K562 (cell line): Measurements from ENCODE around the gene TMC8. TPM values are rescaled to one million over a fixed set of nuclear protein-coding genes. Genes with fewer than 3 reads are reported as not detected.

Experiments used
- BRD9 ChIP-seq: fragments of 450-650 bp; IDR thresholded peaks from 2 replicates; pipeline ENCODE4 v1.6.1; 2018; ENCODE audit warnings: low read depth; ENCODE audit not compliant: partially characterized antibody
- CBFA2T3 ChIP-seq: fragments of 450-650 bp; IDR thresholded peaks from 2 replicates; pipeline ENCODE4 v1.6.1; 2017
- CREM ChIP-seq: IDR thresholded peaks from 2 replicates; pipeline ENCODE4 v1.6.1; 2014; ENCODE audit warnings: antibody characterized with exemption, low read depth
- CSDE1 ChIP-seq, 2 experiments: fragments of 450-650 bp; IDR thresholded peaks; 2 replicates each; pipeline ENCODE4 v1.6.1; 2016; ENCODE audit warnings: mild to moderate bottlenecking in 1 of 2
- CXXC5 ChIP-seq: fragments of 250-450 bp; sonication (Bioruptor Pico); IDR thresholded peaks from 2 replicates; pipeline ENCODE4 v1.8.0; 2022; ENCODE audit warnings: inconsistent platforms, mild to moderate bottlenecking, moderate library complexity
- FUS ChIP-seq: fragments of 200-400 bp; formaldehyde crosslinking; optimal IDR thresholded peaks from 2 replicates; pipeline ENCODE3; 2017; ENCODE audit warnings: low read depth, low read length
- GATAD2B ChIP-seq: fragments of 450-650 bp; IDR thresholded peaks from 2 replicates; pipeline ENCODE4 v1.6.1; 2017; ENCODE audit warnings: mild to moderate bottlenecking, borderline replicate concordance
- HDAC1 ChIP-seq, 2 experiments: fragments of 450-650 bp; IDR thresholded peaks; 2 replicates each; pipeline ENCODE4 v1.6.1; 2016 to 2017; ENCODE audit warnings: inconsistent platforms in 1 of 2, mild to moderate bottlenecking in 1 of 2, moderate library complexity in 1 of 2
- HOMEZ ChIP-seq: fragments of 250-450 bp; sonication (Bioruptor Pico); IDR thresholded peaks from 2 replicates; pipeline ENCODE4 v1.4.0; 2020; ENCODE audit warnings: mild to moderate bottlenecking, moderate library complexity
- LEF1 ChIP-seq: fragments of 450-650 bp; IDR thresholded peaks from 2 replicates; pipeline ENCODE4 v1.6.1; 2016; ENCODE audit warnings: mild to moderate bottlenecking
- MBD1 ChIP-seq: fragments of 250-450 bp; sonication (Bioruptor Pico); IDR thresholded peaks from 2 replicates; pipeline ENCODE4 v1.8.0; 2022; ENCODE audit warnings: inconsistent platforms
- MXI1 ChIP-seq: IDR thresholded peaks from 2 replicates; pipeline ENCODE4 v1.6.1; 2011; ENCODE audit warnings: low read depth, mild to moderate bottlenecking, improper control_type of control experiment, low read length
- NFE2 ChIP-seq: IDR thresholded peaks from 2 replicates; pipeline ENCODE4 v1.6.1; 2014; ENCODE audit warnings: antibody characterized with exemption, low read depth
- POLR2AphosphoS5 ChIP-seq: IDR thresholded peaks from 2 replicates; pipeline ENCODE4 v1.6.1; 2011; ENCODE audit warnings: mild to moderate bottlenecking, low read depth, low read length, moderate library complexity; ENCODE audit not compliant: control insufficient read depth, insufficient read depth
- POU5F1 ChIP-seq: fragments of 150-350 bp; IDR thresholded peaks from 2 replicates; pipeline ENCODE4 v1.6.1; 2014; ENCODE audit warnings: borderline replicate concordance, low read length, low read depth, mild to moderate bottlenecking; ENCODE audit not compliant: partially characterized antibody
- RAD51 ChIP-seq: fragments of 450-650 bp; IDR thresholded peaks from 2 replicates; pipeline ENCODE4 v1.7.1; 2016; ENCODE audit warnings: low read depth, mild to moderate bottlenecking, borderline replicate concordance
- SIN3A ChIP-seq, 2 experiments: fragments of 150-350 bp in 1 of 2; IDR thresholded peaks; 2 replicates each; pipeline ENCODE4 v1.6.1; 2011 to 2016; ENCODE audit warnings: borderline replicate concordance in 2 of 2, low read depth in 2 of 2, low read length in 2 of 2, mild to moderate bottlenecking in 2 of 2, moderate library complexity in 2 of 2; ENCODE audit not compliant: control insufficient read depth in 1 of 2
- TCF15 ChIP-seq: fragments of 250-450 bp; sonication (Bioruptor Pico); IDR thresholded peaks from 2 replicates; pipeline ENCODE4 v1.8.0; 2022; ENCODE audit warnings: moderate library complexity, mild to moderate bottlenecking, inconsistent platforms
- TCF7 ChIP-seq: sonication (generic); IDR thresholded peaks from 2 replicates; pipeline ENCODE4 v1.6.1; 2016; ENCODE audit warnings: antibody characterized with exemption, borderline replicate concordance
- TRIM24 ChIP-seq, 2 experiments: fragments of 450-650 bp; IDR thresholded peaks; 2 replicates each; pipeline ENCODE4 v1.6.1; 2016
- ZFX ChIP-seq: sonication (generic); formaldehyde crosslinking; IDR thresholded peaks from 2 replicates; pipeline ENCODE4 v1.8.0; 2022; ENCODE audit warnings: mild to moderate bottlenecking, missing genetic modification reagents, moderate library complexity
- ZNF551 ChIP-seq: fragments of 250-450 bp; sonication (Bioruptor Pico); IDR thresholded peaks from 2 replicates; pipeline ENCODE4 v1.5.0; 2021; ENCODE audit warnings: mild to moderate bottlenecking, moderate library complexity
- ZNF561 ChIP-seq: fragments of 450-650 bp; formaldehyde crosslinking; conservative IDR thresholded peaks from 2 replicates; pipeline ENCODE4 v1.4.0; 2020; ENCODE audit warnings: mild to moderate bottlenecking, moderate library complexity
- ZNF785 ChIP-seq: fragments of 250-450 bp; sonication (Bioruptor Pico); IDR thresholded peaks from 2 replicates; pipeline ENCODE4 v1.4.0; 2020; ENCODE audit warnings: mild to moderate bottlenecking
- polyA plus RNA-seq, 8 experiments: library from polyadenylated mRNA; depleted of rRNA in 4 of 8; stranded (reverse) in 5 of 8; unstranded in 3 of 8; fragments of >200 nt; fragmentation: Nextera tagmentation in 2 of 8; fragmentation: Illumina TruSeq in 1 of 8; extraction: Ambion mirVana in 2 of 8; extraction: Trizol in 1 of 8; gene quantifications; 2 replicates each; pipeline versions ENCODE4 v1.2.1 to v1.2.3, GENCODE V29; 2011 to 2014; ENCODE audit warnings: inconsistent platforms in 1 of 8, missing spikeins in 1 of 8
- total RNA-seq, 7 experiments: library from RNA; depleted of rRNA in 6 of 7; stranded (reverse); fragments of >200 nt in 6 of 7; fragmentation: Illumina TruSeq in 2 of 7; extraction: Trizol in 2 of 7; gene quantifications; 2 replicates each; pipeline versions ENCODE4 v1.2.1 to v1.2.3, GENCODE V29; 2011 to 2021; ENCODE audit warnings: low replicate concordance in 1 of 7

TMC8 gene
- total and polyA plus RNA-seq, 9 of the 15 experiments (the other 6 are each of a cell fraction or from before 2014, with no cell fraction given): 0.13 to 10.9 (median 2.8) TPM

GRCh38 chr17:78128551-78129350, 1.8 kb upstream of the TMC8 start, which contains the start of gene TMC6 (continued):
- no peak for TF ChIP-seq MXI1
- no peak for TF ChIP-seq TCF15
- peak; percentile 68 for TF ChIP-seq CXXC5
- peak; percentile 94 for TF ChIP-seq CBFA2T3
- peak; percentile 70 to 71 for TF ChIP-seq TRIM24 (IDR thresholded peaks at IDR 0.05)
- peak; percentile 87; the same call in 1 of the 2 replicates for TF ChIP-seq LEF1
- peak; percentile 84 to 91; a peak in 3 of 4 replicates for TF ChIP-seq SIN3A (IDR thresholded peaks at IDR 0.05; ENCODE audit: borderline replicate concordance in 2 of 2, control insufficient read depth in 1 of 2, low read depth in 2 of 2, low read length in 2 of 2)
- peak; percentile 87 for TF ChIP-seq GATAD2B
- no peak for TF ChIP-seq ZNF551 (CRISPR knock-in tag)
- peak; percentile 48 for TF ChIP-seq FUS
- no peak for TF ChIP-seq POU5F1
- no peak for TF ChIP-seq ZNF561
- TF ChIP-seq HDAC1 (IDR thresholded peaks at IDR 0.05): peak; percentile 42 to 81; a peak in 2 of 4 replicates
- TF ChIP-seq POLR2AphosphoS5: peak; percentile 91
- no peak for TF ChIP-seq CSDE1 (IDR thresholded peaks at IDR 0.05)
- peak; percentile 26; the same call in 1 of the 2 replicates for TF ChIP-seq NFE2
- TF ChIP-seq RAD51: peak; percentile 92
- TF ChIP-seq TCF7: no peak
- no peak for TF ChIP-seq BRD9
- TF ChIP-seq MBD1 (CRISPR knock-in tag): no peak
- peak; percentile 17; the same call in 1 of the 2 replicates for TF ChIP-seq HOMEZ (CRISPR knock-in tag)
- peak; percentile 66; the same call in 1 of the 2 replicates for TF ChIP-seq CREM
- TF ChIP-seq ZNF785 (CRISPR knock-in tag): no peak
- TF ChIP-seq ZFX (CRISPR knock-in tag): peak; percentile 24; the same call in 1 of the 2 replicates
